ENCODE results near the gene ARHGAP15. TPM values are rescaled to one million over a fixed set of nuclear protein-coding genes. Genes with fewer than 3 reads are reported as not detected.

The ARHGAP15 gene
- total and polyA plus RNA-seq, 2 experiments from 2014 or later = 0.26 TPM; not detected in 1

- TF ChIP-seq REST (IDR thresholded peaks at IDR 0.05; ENCODE audit: unreplicated experiment) (no peak), POLR2AphosphoS5 (IDR thresholded peaks at IDR 0.05; ENCODE audit: low read depth) (no peak), CTCF (conservative IDR thresholded peaks at IDR 0.05; ENCODE audit: low read depth in 2 of 2) (no peak), EZH2phosphoT487 (IDR thresholded peaks at IDR 0.05; ENCODE audit: unreplicated experiment) (no peak), ZNF114 (CRISPR knock-in tag; IDR thresholded peaks at IDR 0.05) (no peak), JUNB (IDR thresholded peaks at IDR 0.05; ENCODE audit: unreplicated experiment) (no peak), ETS1 (IDR thresholded peaks at IDR 0.05) (no peak), NANOG (IDR thresholded peaks at IDR 0.05; ENCODE audit: borderline replicate concordance) (no peak)
These were observed 348.7 kb downstream of the ARHGAP15 start (continued) for GRCh38 chr2:143477714-143478443.

GRCh38 chr2:143480086-143480485, 350.9 kb downstream of the ARHGAP15 start:
- Histone ChIP-seq H3K27me3 (ENCODE audit: insufficient read depth) (peaks cover 37% of the 10 kb centered on the region), H3K4me2 (no peak overlapping the region), H3K9me2 (ENCODE audit: insufficient read depth) (no peaks in the 10 kb centered on the region), H4K20me1 (replicated peaks; ENCODE audit: insufficient read depth) (no peaks in the 10 kb centered on the region), H3K36me3 (ENCODE audit: insufficient read depth) (no peaks in the 10 kb centered on the region), H3K79me2 (replicated peaks; ENCODE audit: insufficient read depth) (no peaks in the 10 kb centered on the region), H3F3A (replicated peaks; ENCODE audit: low read depth) (no peaks in the 10 kb centered on the region), H2AFZ (no peak overlapping the region), H3K4me1 (ENCODE audit: insufficient read depth) (peaks cover 11% of the 10 kb centered on the region), H3K4me3 (no peak overlapping the region), H3K27ac (ENCODE audit: low read depth) (no peak overlapping the region)
- no peak overlapping the region for H3K4me3 Mint-ChIP-seq
- H3K36me3 Mint-ChIP-seq (ENCODE audit: low read depth) = no peaks in the 10 kb centered on the region
- peaks cover 4% of the 10 kb centered on the region for H3K27me3 Mint-ChIP-seq (ENCODE audit: insufficient read depth, low read depth, poor library complexity)
- no peak for DNase-seq (ENCODE audit: low spot score)
- H3K4me1 Mint-ChIP-seq = peaks cover 25% of the 10 kb centered on the region
- no peak for ATAC-seq
- no peaks in the 10 kb centered on the region for H3K9me3 Mint-ChIP-seq
- H3K27ac Mint-ChIP-seq = no peak overlapping the region
- TF ChIP-seq STAT1 (IDR thresholded peaks at IDR 0.05; ENCODE audit: unreplicated experiment) = no peak
- TF ChIP-seq CREB1 (CRISPR knock-in tag; IDR thresholded peaks at IDR 0.05; ENCODE audit: low read depth) = no peak
- TF ChIP-seq CTCF (conservative IDR thresholded peaks at IDR 0.05; ENCODE audit: low read depth in 2 of 2) = no peak

Data from GM23338 (cell line).